Stimulated activated CD8-positive, alpha-beta memory T cell treated with anti-CD3 and anti-CD28 coated beads, Interleukin-7, amount 100 ng/mL, for 48 hours (primary cell): Measurements from ENCODE around the gene GAREM1.
"Not testable (repeated sequence)": the region's sequence is repeated elsewhere in the genome, so short reads cannot be mapped to it uniquely, and the experiment has no call there.

Source experiments
- DNase-seq, 2 donors: peaks; one replicate each; pipeline ENCODE4 v3.0.0-alpha.2; 2020; ENCODE audit warnings: low read depth in 1 of 2; ENCODE audit errors: extremely low read depth in 1 of 2

Gene GAREM1

GRCh38 chr18:32264401-32264800 is 206.3 kb downstream of the GAREM1 start:
- no peak for DNase-seq

- DNase-seq = no peak
These were observed 208.6 kb downstream of the GAREM1 start for GRCh38 chr18:32262092-32262491.

- DNase-seq = no peak
These were observed 209.7 kb downstream of the GAREM1 start for GRCh38 chr18:32261003-32261402.

- DNase-seq = no peak
These were observed 211.1 kb downstream of the GAREM1 start for GRCh38 chr18:32259553-32259952.

GRCh38 chr18:32258558-32259204 is 212.0 kb downstream of the GAREM1 start:
- no peak for DNase-seq

GRCh38 chr18:32258148-32258547 is 212.5 kb downstream of the GAREM1 start:
- DNase-seq = no peak

GRCh38 chr18:32257084-32257785 is 213.4 kb downstream of the GAREM1 start:
- no peak for DNase-seq

GRCh38 chr18:32255570-32255969 is 215.1 kb downstream of the GAREM1 start:
- DNase-seq = no peak

- no peak for DNase-seq
These were observed 218.4 kb downstream of the GAREM1 start for GRCh38 chr18:32252141-32252860.

GRCh38 chr18:32251466-32251865 is 219.2 kb downstream of the GAREM1 start:
- no peak for DNase-seq

GRCh38 chr18:32249147-32249929 is 221.3 kb downstream of the GAREM1 start:
- DNase-seq = no peak

GRCh38 chr18:32244881-32245280 is 225.8 kb downstream of the GAREM1 start:
- no peak for DNase-seq

- DNase-seq = no peak
These were observed 227.3 kb downstream of the GAREM1 start for GRCh38 chr18:32243358-32243757.

- no peak for DNase-seq
These were observed 228.3 kb downstream of the GAREM1 start for GRCh38 chr18:32242395-32242794.

- DNase-seq = no peak
These were observed 231.9 kb downstream of the GAREM1 start for GRCh38 chr18:32238635-32239268.

- no peak for DNase-seq
These were observed 233.6 kb downstream of the GAREM1 start for GRCh38 chr18:32237049-32237448.

GRCh38 chr18:32233348-32233747 is 237.3 kb downstream of the GAREM1 start:
- DNase-seq = not testable (repeated sequence)

- no peak for DNase-seq
These were observed 251.2 kb downstream of the GAREM1 start for GRCh38 chr18:32219431-32220018.

- no peak for DNase-seq
These were observed 254.3 kb downstream of the GAREM1 start for GRCh38 chr18:32216390-32216789.

GRCh38 chr18:32213693-32214092 is 257.0 kb downstream of the GAREM1 start:
- DNase-seq = no peak
